NB4 (cell line): ENCODE data around the gene SKIC3.

Source experiments
- MYC ChIP-seq: IDR thresholded peaks from 2 replicates; pipeline ENCODE4 v1.6.1; 2011; ENCODE audit warnings: low read depth, low read length
- POLR2A ChIP-seq: IDR thresholded peaks from 2 replicates; pipeline ENCODE4 v1.6.1; 2011; ENCODE audit warnings: mild to moderate bottlenecking; ENCODE audit not compliant: insufficient read length; ENCODE audit errors: extremely low read depth
- TF ChIP-seq, protein P1 (sequence below): IDR thresholded peaks from one replicate; pipeline ENCODE4 v1.5.1; 2012; ENCODE audit warnings: low read depth, low read length

- TF ChIP-seq, protein P1, sequence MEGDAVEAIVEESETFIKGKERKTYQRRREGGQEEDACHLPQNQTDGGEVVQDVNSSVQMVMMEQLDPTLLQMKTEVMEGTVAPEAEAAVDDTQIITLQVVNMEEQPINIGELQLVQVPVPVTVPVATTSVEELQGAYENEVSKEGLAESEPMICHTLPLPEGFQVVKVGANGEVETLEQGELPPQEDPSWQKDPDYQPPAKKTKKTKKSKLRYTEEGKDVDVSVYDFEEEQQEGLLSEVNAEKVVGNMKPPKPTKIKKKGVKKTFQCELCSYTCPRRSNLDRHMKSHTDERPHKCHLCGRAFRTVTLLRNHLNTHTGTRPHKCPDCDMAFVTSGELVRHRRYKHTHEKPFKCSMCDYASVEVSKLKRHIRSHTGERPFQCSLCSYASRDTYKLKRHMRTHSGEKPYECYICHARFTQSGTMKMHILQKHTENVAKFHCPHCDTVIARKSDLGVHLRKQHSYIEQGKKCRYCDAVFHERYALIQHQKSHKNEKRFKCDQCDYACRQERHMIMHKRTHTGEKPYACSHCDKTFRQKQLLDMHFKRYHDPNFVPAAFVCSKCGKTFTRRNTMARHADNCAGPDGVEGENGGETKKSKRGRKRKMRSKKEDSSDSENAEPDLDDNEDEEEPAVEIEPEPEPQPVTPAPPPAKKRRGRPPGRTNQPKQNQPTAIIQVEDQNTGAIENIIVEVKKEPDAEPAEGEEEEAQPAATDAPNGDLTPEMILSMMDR = no peak
- TF ChIP-seq POLR2A (no peak), MYC (no peak)
Observed at GRCh38 chr5:95528565-95528964, 26.2 kb downstream of the SKIC3 start.
